Heart right ventricle (tissue), 16 donors: Measurements from ENCODE around the gene SMYD3. TPM values are rescaled to one million over a fixed set of nuclear protein-coding genes. Genes with fewer than 3 reads are reported as not detected.

Source experiments
- ATAC-seq, 8 donors: fragments of 200-7000 bp; cut with Tn5 transposase; one replicate each; pipeline ENCODE4 v1.9.1; 2020; ENCODE audit warnings: mild to moderate bottlenecking in 8 of 8, moderate library complexity in 8 of 8, moderate number of reproducible peaks in 1 of 8
- DNase-seq, 2 donors: peaks; one replicate each; pipeline ENCODE4 v3.0.0-alpha.2; 2020
- H3K27ac ChIP-seq, 10 donors: fragments of 200-600 bp; sonication (generic) in 2 of 10; one replicate each; pipeline versions ENCODE4 v1.5.0 to v1.8.0; 2020 to 2022; ENCODE audit warnings: mild to moderate bottlenecking in 3 of 10
- H3K27me3 ChIP-seq, 7 donors: fragments of 200-600 bp; one replicate each; pipeline ENCODE4 v1.8.0; 2021 to 2022; ENCODE audit warnings: mild to moderate bottlenecking in 2 of 7
- H3K36me3 ChIP-seq, 9 donors: fragments of 200-600 bp; sonication (generic) in 1 of 9; one replicate each; pipeline versions ENCODE4 v1.5.0 to v1.8.0; 2020 to 2022; ENCODE audit warnings: mild to moderate bottlenecking in 2 of 9
- H3K4me1 ChIP-seq, 9 donors: fragments of 200-600 bp; sonication (generic) in 1 of 9; one replicate each; pipeline versions ENCODE4 v1.5.0 to v1.8.0; 2020 to 2022; ENCODE audit warnings: mild to moderate bottlenecking in 4 of 9
- H3K4me3 ChIP-seq, 10 donors: fragments of 200-600 bp; sonication (generic) in 2 of 10; one replicate each; pipeline versions ENCODE4 v1.5.0 to v1.8.0; 2020 to 2022; ENCODE audit warnings: mild to moderate bottlenecking in 7 of 10, moderate library complexity in 2 of 10
- H3K9me3 ChIP-seq, 11 donors: fragments of 200-600 bp in 10 of 11; sonication (generic) in 2 of 11; one replicate each; pipeline versions ENCODE4 v1.5.0 to v1.8.0; 2013 to 2022; ENCODE audit warnings: mild to moderate bottlenecking in 2 of 11, control low read depth in 1 of 11, moderate library complexity in 1 of 11
- WGBS, 2 donors: extraction: QIAGEN DNeasy Blood & Tissue Kit; methylation state at CpG; one replicate each; pipeline ENCODE4 v1.1.7; 2013; ENCODE audit warnings: inconsistent platforms in 1 of 2; 5-methylcytosine and 5-hydroxymethylcytosine counted together
- intact Hi-C, 10 donors: fragments of 100-400 bp; cut with DNase I; formaldehyde crosslinking; loops; one replicate each; pipeline versions ENCODE4 v1.11.1 to v1.14.2; 2022
- polyA plus RNA-seq, 2 donors: library from polyadenylated mRNA; stranded (reverse); fragments of 200-250 nt; gene quantifications; one replicate each; pipeline ENCODE4 v1.2.3, GENCODE V29; 2013
- total RNA-seq, 10 donors: library from RNA; stranded (reverse); fragmentation: NEBNext Ultra II Directional in 3 of 10; extraction: Animal tissue kit (Norgen Biotek cat#: 25700) in 3 of 10; gene quantifications; one replicate each; pipeline versions ENCODE4 v1.2.1 to v1.2.4, GENCODE V29; 2021 to 2023
- TF ChIP-seq, protein P1 (sequence below), 9 donors: fragments of 200-600 bp; sonication (generic) in 2 of 9; IDR thresholded peaks; one replicate each; pipeline versions ENCODE4 v1.5.0 to v1.8.0; 2021 to 2022; ENCODE audit warnings: antibody characterized with exemption in 9 of 9, mild to moderate bottlenecking in 5 of 9, moderate library complexity in 1 of 9
- donor health status: Arrhythmogenic right ventricular cardiomyopathy.
- donor health status: ischemic (EF 13 %, LVEDD 7.1; RV severe dilation, severe dysfunction).
- donor health status: healthy with polysubstance abuse.
- donor health status: DM: no; HTN: yes; CAD: no.
- donor health status: DM: no; HTN: no; CAD: no.
- donor health status: ischemic (EF 25% LVEDD 6.9; RV normal size, moderate dysfunction).
- donor health status: ischemic (EF 25% LVEDD 5.7; RV mildly dilated, moderate dysfunction).
- donor health status: healthy.
- donor health status: DM: yes; HTN: yes; CAD: no.
- donor health status: Ischemic cardiomyopathy.
- donor health status: ischemic (EF 35%, LVEDD 5.7; RV mildly dilated, moderate dysfunction).
- donor health status: nonischemic (EF 11% LVEDD 7.7; RV severe dilation, severe dysfunction).
- donor health status: DM: yes; HTN: yes; CAD: no.
- donor health status: PGD.
- donor health status: ischemic (EF 29% LVEDD 5.4; RV normal size, mild dysfunction).
- donor health status: nonischemic (EF 23%, LVEDD 6.1; RV moderate dilation, normal function).

Gene SMYD3
- total and polyA plus RNA-seq, 12 donors = 5.9 to 13.9 (median 8.1) TPM

DNA sequence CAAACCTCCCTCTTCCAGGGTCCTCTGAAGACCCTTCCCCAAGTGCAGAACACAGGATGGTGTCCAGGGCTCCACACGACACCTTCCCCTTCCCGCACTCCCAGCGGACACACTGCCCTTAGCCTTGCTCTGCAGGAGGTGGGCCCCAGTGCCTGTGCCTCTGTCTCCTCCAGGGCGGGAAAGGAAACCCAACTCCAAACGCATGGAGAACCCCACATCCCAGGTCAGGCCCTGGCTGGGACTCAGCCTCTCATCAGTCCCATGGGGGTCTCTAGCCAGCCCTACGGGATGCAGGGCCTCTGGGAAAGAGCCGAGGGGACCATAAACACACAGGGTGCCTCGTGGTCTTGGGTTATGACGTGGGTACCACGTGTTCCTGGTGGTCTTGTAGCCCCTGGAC is 5.6 kb upstream of the SMYD3 start:
- TF ChIP-seq, protein P1, sequence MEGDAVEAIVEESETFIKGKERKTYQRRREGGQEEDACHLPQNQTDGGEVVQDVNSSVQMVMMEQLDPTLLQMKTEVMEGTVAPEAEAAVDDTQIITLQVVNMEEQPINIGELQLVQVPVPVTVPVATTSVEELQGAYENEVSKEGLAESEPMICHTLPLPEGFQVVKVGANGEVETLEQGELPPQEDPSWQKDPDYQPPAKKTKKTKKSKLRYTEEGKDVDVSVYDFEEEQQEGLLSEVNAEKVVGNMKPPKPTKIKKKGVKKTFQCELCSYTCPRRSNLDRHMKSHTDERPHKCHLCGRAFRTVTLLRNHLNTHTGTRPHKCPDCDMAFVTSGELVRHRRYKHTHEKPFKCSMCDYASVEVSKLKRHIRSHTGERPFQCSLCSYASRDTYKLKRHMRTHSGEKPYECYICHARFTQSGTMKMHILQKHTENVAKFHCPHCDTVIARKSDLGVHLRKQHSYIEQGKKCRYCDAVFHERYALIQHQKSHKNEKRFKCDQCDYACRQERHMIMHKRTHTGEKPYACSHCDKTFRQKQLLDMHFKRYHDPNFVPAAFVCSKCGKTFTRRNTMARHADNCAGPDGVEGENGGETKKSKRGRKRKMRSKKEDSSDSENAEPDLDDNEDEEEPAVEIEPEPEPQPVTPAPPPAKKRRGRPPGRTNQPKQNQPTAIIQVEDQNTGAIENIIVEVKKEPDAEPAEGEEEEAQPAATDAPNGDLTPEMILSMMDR (IDR thresholded peaks at IDR 0.05) = no peak
- H3K36me3 ChIP-seq = no peaks in the 10 kb centered on the region
- intact Hi-C loops = no loop called here
- H3K9me3 ChIP-seq = peaks cover 0 to 41% (median 30%) of the 10 kb centered on the region in 11 donors
- H3K27me3 ChIP-seq = no peaks in the 10 kb centered on the region
- no peak for ATAC-seq
- DNase-seq = no peak
- no peak overlapping the region for H3K4me3 ChIP-seq
- no peak overlapping the region for H3K27ac ChIP-seq
- 83 to 84% methylated on average over 10 of the region's 10 CpGs for WGBS, 2 donors
- peaks cover 0 to 3% (median 0%) of the 10 kb centered on the region in 9 donors for H3K4me1 ChIP-seq

DNA sequence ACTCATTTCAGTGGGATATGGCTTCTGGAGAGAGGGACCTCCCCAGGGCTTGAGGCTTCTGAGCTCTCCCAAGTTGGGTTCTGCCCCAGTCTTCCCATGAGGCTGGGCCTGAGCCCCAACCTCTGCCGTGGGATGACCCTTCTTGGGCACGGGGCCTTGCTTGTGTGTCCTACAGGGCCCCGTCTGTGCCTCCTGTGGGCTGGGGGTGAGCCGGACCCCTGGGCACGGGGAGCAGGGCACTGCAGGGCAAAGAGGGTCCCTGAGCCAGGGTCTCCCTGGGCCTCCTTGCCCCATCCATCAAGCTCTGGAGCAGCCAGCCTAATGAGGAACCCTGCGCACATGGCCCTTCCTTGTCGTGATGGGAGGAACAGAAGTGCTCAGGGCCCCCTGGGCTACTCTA is 5.2 kb upstream of the SMYD3 start:
- H3K27ac ChIP-seq = no peak overlapping the region
- 88 to 96% methylated on average over 7 of the region's 7 CpGs for WGBS, 2 donors
- peaks cover 0 to 6% (median 0%) of the 10 kb centered on the region in 9 donors for H3K4me1 ChIP-seq
- H3K36me3 ChIP-seq = no peaks in the 10 kb centered on the region
- DNase-seq = no peak
- no peak overlapping the region for H3K4me3 ChIP-seq
- no peak for ATAC-seq
- intact Hi-C loops = no loop called here
- TF ChIP-seq, protein P1 (IDR thresholded peaks at IDR 0.05) = no peak
- H3K27me3 ChIP-seq = no peaks in the 10 kb centered on the region
- peaks cover 0 to 38% (median 30%) of the 10 kb centered on the region in 11 donors for H3K9me3 ChIP-seq

DNA sequence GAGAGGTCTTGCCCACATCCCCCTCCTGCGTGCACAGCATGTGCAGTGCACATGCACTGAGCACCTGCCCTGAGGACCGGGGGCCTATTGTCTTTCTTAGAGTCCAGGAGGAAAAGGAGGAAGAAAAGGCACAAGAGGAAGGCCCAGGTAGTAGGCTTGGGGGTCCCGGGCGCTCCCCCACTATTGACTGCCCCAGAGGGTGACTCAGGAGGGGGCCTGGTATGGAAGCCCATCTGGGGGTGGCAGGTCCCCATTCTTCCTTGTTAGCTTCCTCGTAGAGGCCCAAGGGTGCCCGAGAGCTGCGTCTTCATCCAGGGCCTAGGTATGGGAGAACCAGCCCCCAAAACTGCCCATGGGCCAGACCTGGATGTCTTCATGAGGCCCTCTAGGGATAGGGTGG is 4.1 kb upstream of the SMYD3 start:
- ATAC-seq (no peak), DNase-seq (no peak)
- H3K27me3 ChIP-seq = no peaks in the 10 kb centered on the region
- no peak overlapping the region for H3K27ac ChIP-seq
- 96 to 99% methylated on average over 7 of the region's 7 CpGs for WGBS, 2 donors
- no peak overlapping the region for H3K4me3 ChIP-seq
- H3K4me1 ChIP-seq = peaks cover 0 to 11% (median 5%) of the 10 kb centered on the region in 9 donors
- TF ChIP-seq, protein P1 (IDR thresholded peaks at IDR 0.05) = no peak
- H3K9me3 ChIP-seq = peaks cover 0 to 30% (median 21%) of the 10 kb centered on the region in 11 donors
- H3K36me3 ChIP-seq = no peaks in the 10 kb centered on the region
- intact Hi-C loops = no loop called here

DNA sequence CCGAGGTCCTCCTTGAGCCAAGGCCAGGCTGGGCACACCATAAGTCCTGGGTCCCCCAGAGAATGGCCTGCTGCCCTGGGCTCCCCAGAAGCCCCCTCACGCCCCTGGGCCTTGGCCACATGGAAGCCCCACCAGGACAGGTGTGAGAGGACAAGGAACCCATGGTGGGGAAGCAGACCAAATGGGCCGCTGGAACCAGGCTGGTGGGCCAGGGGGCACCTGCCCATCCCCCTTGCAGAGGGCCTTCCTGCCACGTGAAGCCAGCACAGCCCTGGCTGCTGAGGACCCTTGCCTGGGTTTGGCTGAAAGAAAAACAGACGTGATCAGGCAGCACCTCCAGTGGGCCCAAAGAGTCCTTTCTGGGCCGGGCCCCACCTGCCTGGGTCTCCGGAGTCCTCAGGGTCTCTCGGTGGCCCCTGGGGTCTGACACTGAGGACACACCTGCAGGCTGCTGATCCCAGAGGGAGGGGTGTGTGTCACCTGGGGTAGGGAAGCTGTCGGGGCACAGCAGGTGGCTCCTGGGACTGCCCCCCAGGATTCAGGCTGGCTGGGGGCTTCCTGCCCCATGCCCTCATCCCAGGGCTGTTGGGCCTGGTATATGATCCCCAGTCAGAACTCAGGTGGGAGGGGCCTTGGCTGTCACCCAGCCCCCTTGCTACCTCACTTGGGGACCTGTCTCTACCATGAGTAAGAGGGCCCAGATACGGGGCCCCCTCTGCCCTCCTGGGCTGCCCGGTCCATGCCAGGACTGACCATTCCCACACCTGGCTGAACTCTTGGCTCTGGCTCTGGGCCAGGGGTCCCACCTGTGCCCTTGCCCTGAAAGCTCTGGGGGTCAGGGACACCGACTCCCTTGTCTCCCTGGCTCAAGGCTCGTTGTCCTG is 3.3 kb upstream of the SMYD3 start:
- intact Hi-C loops = no loop called here
- no peaks in the 10 kb centered on the region for H3K27me3 ChIP-seq
- DNase-seq (no peak), ATAC-seq (no peak)
- H3K9me3 ChIP-seq = peaks cover 0 to 22% (median 13%) of the 10 kb centered on the region in 11 donors
- H3K27ac ChIP-seq = no peak overlapping the region
- WGBS, 2 donors = 93 to 95% methylated on average over 12 to 13 of the region's 13 CpGs
- TF ChIP-seq, protein P1 (IDR thresholded peaks at IDR 0.05) = no peak
- peaks cover 0 to 17% (median 8%) of the 10 kb centered on the region in 9 donors for H3K4me1 ChIP-seq
- no peaks in the 10 kb centered on the region for H3K36me3 ChIP-seq
- no peak overlapping the region for H3K4me3 ChIP-seq
